ENCODE data around the gene CCDC7. TPM values are rescaled to one million over a fixed set of nuclear protein-coding genes. Genes with fewer than 3 reads are reported as not detected.
"Not testable (repeated sequence)": the region's sequence is repeated elsewhere in the genome, so short reads cannot be mapped to it uniquely, and the experiment has no call there.

Gene CCDC7
- total RNA-seq, 4 donors from 2014 or later, result 17.9 to 42.2 (median 27.3) TPM

DNA sequence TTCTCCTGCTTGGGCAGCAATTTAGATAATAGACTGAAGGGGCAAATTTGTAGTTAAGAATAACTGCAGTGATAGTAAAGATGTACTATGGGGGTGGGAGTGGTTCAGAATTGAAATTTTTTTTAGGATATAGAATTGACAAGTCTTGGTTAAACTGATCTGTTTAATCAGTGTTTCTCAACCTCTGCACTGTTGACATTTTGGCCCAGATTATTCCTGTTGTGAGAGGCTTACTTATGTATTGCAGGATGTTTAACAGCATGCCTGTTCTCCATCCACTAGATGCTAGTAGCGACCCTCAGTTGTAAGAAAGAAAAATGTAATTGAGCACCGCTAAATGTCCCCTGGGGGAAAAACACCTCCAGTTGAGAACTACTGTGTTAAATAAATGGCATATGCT lies 176.5 kb downstream of the CCDC7 start:
- ATAC-seq (ENCODE audit: low FRiP score) (no peak), DNase-seq (ENCODE audit: low spot score) (no peak)
- TF ChIP-seq, protein P1, sequence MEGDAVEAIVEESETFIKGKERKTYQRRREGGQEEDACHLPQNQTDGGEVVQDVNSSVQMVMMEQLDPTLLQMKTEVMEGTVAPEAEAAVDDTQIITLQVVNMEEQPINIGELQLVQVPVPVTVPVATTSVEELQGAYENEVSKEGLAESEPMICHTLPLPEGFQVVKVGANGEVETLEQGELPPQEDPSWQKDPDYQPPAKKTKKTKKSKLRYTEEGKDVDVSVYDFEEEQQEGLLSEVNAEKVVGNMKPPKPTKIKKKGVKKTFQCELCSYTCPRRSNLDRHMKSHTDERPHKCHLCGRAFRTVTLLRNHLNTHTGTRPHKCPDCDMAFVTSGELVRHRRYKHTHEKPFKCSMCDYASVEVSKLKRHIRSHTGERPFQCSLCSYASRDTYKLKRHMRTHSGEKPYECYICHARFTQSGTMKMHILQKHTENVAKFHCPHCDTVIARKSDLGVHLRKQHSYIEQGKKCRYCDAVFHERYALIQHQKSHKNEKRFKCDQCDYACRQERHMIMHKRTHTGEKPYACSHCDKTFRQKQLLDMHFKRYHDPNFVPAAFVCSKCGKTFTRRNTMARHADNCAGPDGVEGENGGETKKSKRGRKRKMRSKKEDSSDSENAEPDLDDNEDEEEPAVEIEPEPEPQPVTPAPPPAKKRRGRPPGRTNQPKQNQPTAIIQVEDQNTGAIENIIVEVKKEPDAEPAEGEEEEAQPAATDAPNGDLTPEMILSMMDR (IDR thresholded peaks at IDR 0.05), result no peak

DNA sequence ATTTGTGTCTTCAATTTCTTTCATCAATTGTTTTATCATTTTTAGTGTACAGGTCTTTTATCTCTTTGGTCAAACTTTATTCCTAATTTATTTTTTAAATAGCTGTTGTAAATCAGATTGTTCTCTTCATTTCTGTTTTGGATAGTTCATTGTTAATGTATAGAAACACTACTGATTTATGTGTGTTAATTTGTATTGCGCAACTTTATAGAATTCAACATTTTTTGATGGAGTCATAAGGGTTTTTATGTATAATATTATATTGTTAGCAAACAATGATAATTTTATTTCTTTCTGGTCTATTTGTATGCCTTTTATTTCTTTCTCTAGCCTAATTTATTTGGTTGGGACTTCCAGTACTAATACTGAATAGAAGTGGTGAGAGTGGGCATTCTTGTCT lies 181.2 kb downstream of the CCDC7 start:
- TF ChIP-seq, protein P1 (IDR thresholded peaks at IDR 0.05), result no peak
- ATAC-seq (ENCODE audit: low FRiP score) (no peak), DNase-seq (ENCODE audit: low spot score) (no peak)

DNA sequence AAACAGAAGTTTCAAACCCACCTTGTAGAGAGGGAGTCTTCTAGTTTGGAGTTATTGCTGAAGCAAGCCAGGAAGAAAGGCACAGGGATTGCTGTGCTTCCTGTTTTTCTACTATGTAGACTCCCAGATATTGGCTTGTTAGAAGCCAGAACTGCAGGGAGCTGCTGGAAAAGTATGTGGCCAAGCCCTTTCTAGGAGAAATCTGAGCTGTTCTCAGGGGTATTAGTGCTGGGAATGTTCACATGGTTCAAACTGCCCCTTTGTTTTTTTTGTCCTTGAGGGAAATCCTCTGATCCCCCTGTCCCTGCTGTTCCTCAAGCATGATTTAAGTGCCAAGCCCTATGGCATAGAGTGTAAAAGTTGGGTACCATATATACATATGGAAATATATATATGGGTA lies 184.0 kb downstream of the CCDC7 start:
- DNase-seq (ENCODE audit: low spot score), result no peak
- TF ChIP-seq, protein P1 (IDR thresholded peaks at IDR 0.05), result no peak
- ATAC-seq (ENCODE audit: low FRiP score), result no peak

DNA sequence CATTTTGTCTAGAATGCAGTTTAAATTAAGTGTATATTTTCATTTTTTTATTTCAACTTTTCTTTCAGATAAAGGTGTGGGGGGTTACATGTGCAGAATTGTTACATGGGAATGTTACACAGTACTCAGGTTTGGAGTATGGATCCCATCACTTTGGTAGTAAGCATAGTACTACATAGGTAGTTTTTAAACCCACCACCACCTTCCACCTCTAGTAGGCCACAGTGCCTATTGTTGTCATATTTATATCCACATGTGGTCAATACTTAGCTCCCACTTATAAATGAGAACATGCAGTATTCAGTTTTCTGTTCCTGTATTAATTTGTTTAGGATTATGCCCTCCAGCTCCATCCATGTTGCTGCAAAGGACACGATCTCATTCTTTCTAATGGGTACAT lies 200.6 kb downstream of the CCDC7 start:
- no peak for ATAC-seq (ENCODE audit: low FRiP score)
- TF ChIP-seq, protein P1 (IDR thresholded peaks at IDR 0.05), result no peak
- DNase-seq (ENCODE audit: low spot score), result no peak

DNA sequence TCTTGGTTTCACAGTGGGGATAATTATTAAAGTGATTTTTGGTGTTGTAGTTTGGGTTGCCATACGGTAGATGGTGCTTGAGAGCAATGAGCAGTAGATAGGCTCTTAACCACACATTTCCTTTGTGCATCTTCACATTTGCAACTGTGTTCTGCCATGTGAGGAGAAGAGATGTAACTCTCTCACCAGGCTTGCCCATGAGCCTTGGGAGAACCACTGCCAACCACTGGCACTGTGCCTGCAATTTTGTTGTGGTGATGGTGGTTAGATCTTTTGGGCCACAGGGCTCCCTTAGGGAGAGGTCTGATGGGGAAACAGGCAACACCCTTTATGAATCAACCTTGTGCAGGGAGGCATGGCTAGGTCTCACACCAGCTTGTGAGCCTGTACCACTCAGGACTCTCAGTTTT lies 204.3 kb downstream of the CCDC7 start:
- no peak for DNase-seq (ENCODE audit: low spot score)
- no peak for ATAC-seq (ENCODE audit: low FRiP score)
- TF ChIP-seq, protein P1 (IDR thresholded peaks at IDR 0.05), result no peak

DNA sequence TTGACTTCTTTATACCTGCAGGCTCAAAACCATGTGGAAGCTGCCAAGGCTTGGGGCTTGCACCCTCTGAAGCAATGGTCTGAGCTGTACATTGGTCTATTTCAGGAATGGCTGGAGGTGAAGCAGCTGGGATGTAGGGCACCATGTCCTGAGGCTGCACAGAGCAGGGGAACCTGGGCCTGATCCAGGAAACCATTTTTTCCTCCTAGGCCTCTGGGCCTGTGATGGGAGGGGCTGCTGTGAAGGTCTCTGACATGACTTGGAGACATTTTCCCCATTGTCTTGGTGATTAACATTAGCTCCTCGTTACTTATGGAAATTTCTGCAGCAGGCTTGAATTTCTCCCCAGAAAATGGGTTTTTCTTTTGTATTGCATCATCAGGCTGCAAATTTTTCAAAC lies 211.5 kb downstream of the CCDC7 start:
- not testable (repeated sequence) for DNase-seq (ENCODE audit: low spot score); ATAC-seq (ENCODE audit: low FRiP score)

DNA sequence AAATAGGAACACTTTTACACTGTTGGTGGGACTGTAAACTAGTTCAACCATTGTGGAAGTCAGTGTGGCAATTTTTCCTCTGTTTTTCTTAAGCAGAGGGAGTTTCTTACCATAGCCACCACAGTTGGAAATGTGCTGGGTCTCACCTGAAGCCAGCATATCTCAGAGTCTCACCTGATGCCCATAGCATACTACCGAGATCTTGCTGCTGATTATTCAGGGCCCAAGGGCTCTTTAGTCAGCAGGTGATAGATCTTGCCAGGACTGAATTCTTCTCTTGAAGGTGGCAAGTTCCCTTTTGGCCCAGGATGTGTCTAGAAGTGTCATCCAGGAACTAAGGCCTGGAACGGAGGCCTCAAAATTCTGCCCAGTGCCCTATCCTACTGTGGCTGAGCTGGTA lies 215.4 kb downstream of the CCDC7 start:
- TF ChIP-seq, protein P1 (IDR thresholded peaks at IDR 0.05), result no peak
- no peak for ATAC-seq (ENCODE audit: low FRiP score)
- DNase-seq (ENCODE audit: low spot score), result no peak
